Mesothelial cell of epicardium (in vitro differentiated cells): ENCODE results near the gene EFCAB6. TPM values are rescaled to one million over a fixed set of nuclear protein-coding genes. Genes with fewer than 3 reads are reported as not detected.

ENCODE experiments used
- DNase-seq, 2 experiments: peaks; one replicate each; pipeline ENCODE4 v3.0.0; 2021; ENCODE audit warnings: low spot score in 2 of 2; ENCODE audit not compliant: unreplicated experiment in 2 of 2
- H3K27ac Mint-ChIP-seq: 2 replicates; pipeline ENCODE4 v1.8.0; 2021; ENCODE audit warnings: mixed read lengths
- H3K27me3 Mint-ChIP-seq: 2 replicates; pipeline ENCODE4 v1.8.0; 2021; ENCODE audit warnings: low read depth, mixed read lengths
- H3K36me3 Mint-ChIP-seq: 2 replicates; pipeline ENCODE4 v1.8.0; 2021; ENCODE audit warnings: mixed read lengths
- H3K4me1 Mint-ChIP-seq: 2 replicates; pipeline ENCODE4 v1.8.0; 2021; ENCODE audit warnings: mixed read lengths
- H3K4me3 Mint-ChIP-seq: 2 replicates; pipeline ENCODE4 v1.8.0; 2021; ENCODE audit warnings: mild to moderate bottlenecking, moderate library complexity, mixed read lengths
- H3K9me3 Mint-ChIP-seq: 2 replicates; pipeline ENCODE4 v1.8.0; 2021; ENCODE audit warnings: mixed read lengths
- CTCF ChIP-seq: fragments of 200-600 bp; sonication (generic); IDR thresholded peaks from one replicate; pipeline ENCODE4 v1.5.0; 2021; ENCODE audit warnings: antibody characterized with exemption; ENCODE audit not compliant: unreplicated experiment
- total RNA-seq: library from RNA; stranded (reverse); gene quantifications from 3 replicates; pipeline ENCODE4 v1.2.1, GENCODE V29; 2021

The EFCAB6 gene
- total RNA-seq, 1 donor from 2014 or later: 2.6 TPM

- Mint-ChIP-seq H3K9me3 (no peaks in the 10 kb centered on the region), H3K27me3 (peaks cover 22% of the 10 kb centered on the region), H3K27ac (no peak overlapping the region), H3K4me1 (peaks cover 2% of the 10 kb centered on the region), H3K36me3 (no peaks in the 10 kb centered on the region), H3K4me3 (no peak overlapping the region)
- TF ChIP-seq CTCF: no peak
- no peak for DNase-seq
Measured at GRCh38 chr22:43845981-43846380, 33.9 kb upstream of the EFCAB6 start.

DNA sequence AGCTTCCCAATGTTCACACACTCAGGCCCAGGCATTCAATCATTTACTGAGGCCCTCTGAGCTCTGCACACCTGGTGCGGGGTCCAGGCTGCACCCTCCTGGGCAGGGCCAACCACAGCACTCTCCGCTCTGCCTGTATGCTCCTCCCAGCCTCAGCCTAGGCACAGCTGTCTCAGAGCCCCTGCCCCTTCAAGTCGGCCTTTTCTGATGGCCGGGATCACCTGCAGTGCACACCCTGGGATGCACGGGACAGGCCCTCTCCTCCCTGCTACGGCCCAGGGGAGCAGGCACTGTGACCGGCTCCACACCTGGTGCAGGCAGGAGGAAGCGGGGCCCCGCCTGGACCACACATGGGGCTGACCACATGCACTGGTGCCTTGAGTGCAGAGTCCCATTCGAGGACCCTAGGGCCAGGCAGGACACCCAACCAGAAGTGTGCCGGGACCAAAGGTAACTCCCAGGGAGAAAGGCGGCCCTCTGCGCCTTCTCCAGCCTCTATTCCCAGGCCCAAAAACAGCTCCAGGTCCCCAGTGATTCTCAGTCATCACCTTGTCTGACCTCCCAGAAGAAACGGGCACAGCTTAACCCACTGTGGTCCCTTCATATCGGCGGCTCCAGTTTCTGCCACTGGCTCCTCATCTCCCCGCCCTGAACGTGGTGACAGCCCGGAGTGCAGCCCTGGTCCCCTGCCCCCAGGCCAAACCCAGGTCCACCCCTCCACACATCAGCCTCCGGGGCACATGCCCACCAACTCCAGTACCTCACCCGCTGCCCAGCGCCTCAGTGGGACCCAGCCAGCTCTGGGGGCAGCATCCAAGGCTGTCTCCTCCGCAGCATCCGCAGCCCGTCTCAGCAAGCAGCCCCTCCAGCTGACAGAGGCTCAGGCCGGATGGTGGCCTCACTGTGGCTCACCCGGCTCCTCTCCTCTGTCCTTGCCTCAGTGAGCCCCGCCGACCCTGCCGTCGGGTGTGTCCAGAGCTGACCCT lies 32.7 kb upstream of the EFCAB6 start:
- TF ChIP-seq CTCF: no peak
- Mint-ChIP-seq H3K36me3 (no peaks in the 10 kb centered on the region), H3K9me3 (no peaks in the 10 kb centered on the region), H3K27ac (no peak overlapping the region), H3K27me3 (peaks cover 13% of the 10 kb centered on the region), H3K4me3 (no peak overlapping the region), H3K4me1 (peaks cover 2% of the 10 kb centered on the region)
- no peak for DNase-seq

DNA sequence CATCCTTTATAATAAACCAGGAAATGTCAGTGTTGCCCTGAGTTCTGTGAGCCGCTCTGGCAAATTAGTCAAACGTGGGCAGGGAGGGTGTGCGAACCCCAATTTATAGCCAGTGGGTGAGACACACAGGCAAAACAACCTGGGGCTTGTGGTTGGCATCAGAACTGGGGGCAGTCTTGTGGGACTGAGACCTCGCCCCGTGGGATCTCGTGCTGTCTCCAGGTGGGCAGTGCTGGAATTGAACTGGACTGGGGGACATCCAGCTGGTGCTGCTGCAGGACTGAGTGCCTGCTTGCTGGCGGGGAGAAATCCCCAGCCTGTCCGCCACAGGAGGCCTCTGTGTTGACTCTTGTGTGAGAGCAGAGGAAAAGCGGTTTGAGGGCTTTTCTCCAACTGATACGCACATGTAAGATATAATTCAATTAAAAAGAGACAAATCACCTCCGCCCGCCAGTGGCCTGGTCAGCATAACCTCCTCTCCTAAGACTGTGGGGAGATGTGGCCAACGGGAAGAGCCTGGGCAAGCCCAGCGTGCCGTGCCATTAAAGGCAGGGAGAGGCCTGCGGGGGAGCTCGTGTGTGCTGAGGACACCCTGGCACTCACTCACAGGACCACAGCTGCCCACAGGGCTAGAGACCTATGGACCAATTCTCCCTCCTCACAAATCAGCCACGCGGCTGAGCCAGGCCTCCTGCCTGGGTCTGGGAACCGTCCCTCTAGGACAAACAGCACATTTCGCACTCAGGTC lies 31.9 kb upstream of the EFCAB6 start:
- TF ChIP-seq CTCF: no peak
- Mint-ChIP-seq H3K4me1 (peaks cover 2% of the 10 kb centered on the region), H3K9me3 (no peaks in the 10 kb centered on the region), H3K4me3 (no peak overlapping the region), H3K27me3 (peaks cover 7% of the 10 kb centered on the region), H3K36me3 (no peaks in the 10 kb centered on the region), H3K27ac (no peak overlapping the region)
- DNase-seq: no peak

DNA sequence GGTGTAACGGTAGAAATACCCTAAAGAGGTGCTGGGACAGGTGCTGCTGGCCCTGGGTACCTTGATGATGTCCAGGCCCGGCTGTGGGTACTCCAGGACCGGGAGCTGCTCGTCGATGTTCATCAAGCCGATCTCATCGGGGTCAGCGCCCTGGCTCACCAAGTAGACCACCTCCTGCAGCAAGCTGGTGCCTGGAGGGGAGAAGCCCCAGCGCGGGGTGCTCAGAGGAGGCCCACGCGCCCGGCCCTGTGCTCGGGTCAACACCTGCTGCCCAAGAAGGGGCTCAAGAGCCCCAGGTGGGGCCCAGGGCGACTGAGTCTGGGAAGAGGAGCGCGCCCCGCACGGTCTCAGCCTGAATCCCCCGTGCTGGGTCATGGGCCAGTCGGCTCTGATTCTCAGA lies 29.6 kb upstream of the EFCAB6 start:
- no peaks in the 10 kb centered on the region for H3K36me3 Mint-ChIP-seq
- peaks cover 3% of the 10 kb centered on the region for H3K27me3 Mint-ChIP-seq
- peaks cover 2% of the 10 kb centered on the region for H3K4me1 Mint-ChIP-seq
- no peak for TF ChIP-seq CTCF
- no peak for DNase-seq
- H3K4me3 Mint-ChIP-seq: no peak overlapping the region
- no peak overlapping the region for H3K27ac Mint-ChIP-seq
- no peaks in the 10 kb centered on the region for H3K9me3 Mint-ChIP-seq

DNA sequence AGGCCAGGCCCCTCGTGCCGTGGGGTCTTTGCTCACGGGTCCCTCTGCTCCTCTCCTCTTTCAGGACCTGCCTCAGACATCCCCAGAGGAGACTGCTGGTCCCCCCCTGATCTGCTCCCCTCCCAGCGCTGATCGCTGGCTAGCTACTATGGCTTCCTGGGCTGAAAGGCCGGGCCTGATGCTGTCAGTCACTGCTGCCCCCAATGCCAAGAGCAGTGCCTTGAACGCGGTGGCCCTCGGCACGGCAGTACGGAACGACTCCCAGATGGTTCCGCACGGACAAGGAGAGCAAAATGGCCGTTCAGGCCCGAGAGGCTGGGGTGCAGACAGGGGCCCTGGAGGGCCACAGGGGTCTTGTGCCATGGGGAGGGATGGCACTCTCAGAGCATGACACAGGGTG lies 28.7 kb upstream of the EFCAB6 start:
- no peaks in the 10 kb centered on the region for H3K9me3 Mint-ChIP-seq
- H3K27ac Mint-ChIP-seq: no peak overlapping the region
- no peaks in the 10 kb centered on the region for H3K36me3 Mint-ChIP-seq
- TF ChIP-seq CTCF: no peak
- no peak overlapping the region for H3K4me3 Mint-ChIP-seq
- H3K27me3 Mint-ChIP-seq: peaks cover under 1% of the 10 kb centered on the region
- DNase-seq: no peak
- peaks cover 2% of the 10 kb centered on the region for H3K4me1 Mint-ChIP-seq
